NCI-H2107 treated with DMSO at 0.1 percent for 48 hours (cell line): ENCODE data around the gene UBA7.
"Not testable (repeated sequence)": the region's sequence is repeated elsewhere in the genome, so short reads cannot be mapped to it uniquely, and the experiment has no call there.

Experiments used
- DNase-seq: peaks from one replicate; lab custom pipeline; 2025; ENCODE audit not compliant: unreplicated experiment; lab: John Stamatoyannopoulos, UW

The UBA7 gene

GRCh38 chr3:49785565-49786356 lies 28.0 kb downstream of the UBA7 start:
- no peak for DNase-seq

DNA sequence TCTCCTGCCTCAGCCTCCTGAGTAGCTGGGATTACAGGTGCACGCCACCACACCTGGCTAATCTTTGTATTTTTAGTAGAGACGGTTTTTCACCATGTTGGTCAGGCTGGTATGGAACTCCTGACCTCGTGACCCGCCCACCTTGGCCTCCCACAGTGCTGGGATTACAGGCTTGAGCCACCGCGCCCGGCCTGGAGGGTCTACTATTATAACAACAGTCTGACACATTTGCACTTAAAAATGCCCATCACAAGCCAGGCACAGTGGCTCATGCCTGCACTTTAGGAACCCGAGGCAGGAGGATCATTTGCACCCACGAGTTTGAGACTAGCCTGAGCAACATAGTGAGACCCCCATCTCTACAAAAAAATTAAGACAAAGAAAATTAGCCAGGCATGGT lies 31.5 kb downstream of the UBA7 start:
- DNase-seq: not testable (repeated sequence)

- no peak for DNase-seq
These were observed 32.1 kb downstream of the UBA7 start for GRCh38 chr3:49781415-49782199.

- not testable (repeated sequence) for DNase-seq
These were observed 32.8 kb downstream of the UBA7 start for GRCh38 chr3:49780975-49781365.

DNA sequence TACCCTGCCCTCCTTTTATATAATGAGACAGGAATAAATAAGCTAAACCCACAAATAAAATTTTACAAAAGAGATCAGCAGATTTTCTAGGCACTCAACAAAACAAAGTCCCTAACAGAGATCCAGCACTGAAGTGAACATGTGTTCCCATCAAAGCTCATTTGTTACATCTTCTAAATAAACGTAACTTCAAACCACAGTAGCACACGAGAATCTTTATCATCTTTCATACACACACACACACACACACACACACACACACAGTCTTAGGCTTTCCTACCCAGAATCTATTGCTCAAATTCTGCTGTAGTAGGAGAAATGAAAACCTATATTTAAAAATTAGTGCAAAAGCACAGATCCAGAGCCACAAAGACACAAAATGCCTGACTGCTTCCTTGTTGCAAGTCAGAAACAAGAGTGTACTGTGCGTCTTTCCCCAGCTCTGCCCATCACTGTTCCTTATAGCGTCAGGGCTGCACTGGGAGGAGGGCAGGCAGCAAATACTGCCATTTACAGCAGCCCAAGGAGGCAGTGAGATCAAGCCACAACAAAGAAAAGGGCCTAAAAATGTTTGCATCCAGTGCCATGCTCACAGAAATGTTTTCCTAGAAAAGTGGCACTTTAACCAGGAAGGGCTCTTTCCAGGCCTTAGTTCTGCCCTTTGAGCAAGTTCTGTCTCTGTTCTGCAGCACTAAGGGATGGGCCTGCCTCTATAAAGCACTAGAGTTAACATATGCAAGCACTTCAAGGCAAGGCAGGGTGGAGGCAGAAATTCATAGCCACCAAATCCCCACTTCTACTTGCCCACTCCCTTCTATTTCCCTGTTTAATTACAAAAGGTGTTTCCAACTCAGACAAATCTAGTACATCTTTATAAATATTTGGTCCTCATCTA lies 33.4 kb downstream of the UBA7 start:
- DNase-seq: no peak

- no peak for DNase-seq
These were observed 34.2 kb downstream of the UBA7 start for GRCh38 chr3:49779358-49780079.

GRCh38 chr3:49776101-49776500 lies 37.7 kb downstream of the UBA7 start:
- DNase-seq: not testable (repeated sequence)

DNA sequence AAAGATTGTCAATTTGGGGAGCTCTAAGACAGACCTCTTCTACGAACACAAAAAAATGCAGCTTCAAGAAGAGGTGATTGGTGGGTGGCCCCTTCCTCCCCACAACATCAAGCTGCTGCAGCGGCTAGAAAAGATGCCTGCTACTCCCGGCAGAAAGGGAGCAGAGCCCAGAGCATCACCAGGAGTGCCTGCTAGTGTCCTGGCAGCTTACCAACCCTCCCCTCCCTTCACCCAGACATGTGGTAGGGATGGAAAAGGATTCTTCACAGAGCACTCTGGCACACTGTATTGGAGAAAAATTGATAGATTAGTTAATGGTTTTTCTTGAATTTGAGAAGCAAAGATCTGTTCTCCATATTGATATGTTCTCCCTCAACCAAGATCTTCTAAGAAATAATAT lies 38.2 kb downstream of the UBA7 start:
- no peak for DNase-seq

- no peak for DNase-seq
These were observed 41.0 kb downstream of the UBA7 start for GRCh38 chr3:49772703-49773102.

GRCh38 chr3:49771340-49771938 lies 42.3 kb downstream of the UBA7 start:
- DNase-seq: no peak

DNA sequence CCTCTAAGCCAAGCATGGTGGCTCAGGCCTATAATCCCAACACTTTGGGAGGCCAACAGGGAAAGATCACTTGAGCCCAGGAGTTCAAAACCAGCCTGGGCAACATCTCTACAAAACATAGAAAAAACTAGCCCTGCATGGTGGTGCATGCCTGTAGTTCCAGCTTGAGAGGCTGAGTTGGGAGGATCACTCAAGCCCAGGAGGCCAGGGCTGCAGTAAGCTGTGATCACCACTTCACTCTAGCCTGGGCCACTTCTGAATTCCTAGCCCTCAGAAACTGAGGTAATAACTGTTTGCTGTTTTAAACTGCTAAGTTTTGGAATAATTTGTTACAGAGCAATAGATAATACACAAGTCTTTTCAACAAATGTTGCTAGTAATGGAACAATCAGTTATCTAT lies 43.8 kb downstream of the UBA7 start:
- no peak for DNase-seq

DNA sequence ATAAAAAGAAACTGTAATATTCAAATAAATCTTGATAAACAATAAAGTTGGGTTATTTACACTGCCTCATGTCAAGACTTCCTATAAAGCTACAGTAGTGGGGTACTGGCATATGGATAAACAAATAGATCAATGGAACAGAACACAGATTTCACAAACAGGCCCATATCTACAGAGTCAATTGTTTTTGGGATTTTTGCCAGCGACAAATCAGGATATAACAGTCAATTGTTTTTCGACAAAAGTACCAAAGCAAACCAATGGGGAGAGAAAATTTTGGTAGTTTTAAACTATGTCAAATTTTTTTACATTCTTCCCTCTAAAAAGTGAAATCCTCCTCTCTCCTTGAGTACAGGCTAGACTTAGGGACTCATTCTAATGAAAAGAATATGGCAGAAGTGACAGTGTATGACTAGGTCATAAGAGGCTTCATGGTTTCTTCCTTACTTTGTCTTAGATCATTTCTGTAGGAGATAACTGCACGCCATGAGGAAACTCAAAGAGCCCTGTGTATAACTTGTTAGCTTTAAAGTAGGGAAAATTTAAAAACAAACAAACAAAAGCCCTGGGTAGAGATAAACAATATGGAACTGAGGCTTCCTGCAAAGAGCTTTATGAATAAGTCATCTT lies 44.4 kb downstream of the UBA7 start:
- DNase-seq: no peak

DNA sequence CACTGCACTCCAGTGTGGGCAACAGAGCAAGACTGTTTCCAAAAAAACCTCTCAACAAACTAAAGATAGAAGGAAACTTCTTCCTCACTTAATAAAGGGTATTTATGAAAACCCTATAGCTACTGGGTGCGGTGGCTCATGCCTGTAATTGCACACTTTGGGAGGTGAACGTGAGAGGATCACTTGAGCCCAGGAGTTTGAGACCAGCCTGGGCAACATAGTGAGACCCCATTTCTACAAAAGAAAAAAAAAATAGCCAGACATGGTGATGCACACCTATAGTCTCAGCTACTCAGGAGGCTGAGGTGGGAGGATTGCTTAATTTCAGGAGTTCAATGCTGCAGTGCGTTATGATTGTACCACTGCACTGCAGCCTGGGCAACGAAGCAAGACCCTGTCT lies 49.8 kb downstream of the UBA7 start:
- DNase-seq: no peak

DNA sequence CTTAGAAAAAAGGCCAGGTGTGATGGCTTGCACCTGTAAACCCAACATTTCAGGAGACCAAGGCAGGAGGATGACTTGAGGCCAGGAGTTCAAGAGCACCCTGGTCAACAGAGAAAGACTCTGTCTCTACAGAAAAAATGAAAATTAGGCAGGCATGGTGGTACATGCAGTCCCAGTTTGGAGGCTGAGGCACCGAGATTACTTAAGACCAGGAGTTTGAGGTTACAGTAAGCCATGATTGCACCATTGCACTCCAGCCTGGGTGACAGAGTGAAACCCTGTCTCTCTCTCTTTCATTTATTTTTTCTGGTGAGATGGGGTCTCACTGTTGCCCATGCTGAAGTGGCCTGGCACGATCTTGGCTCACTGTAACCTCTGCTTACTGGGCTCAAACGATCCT lies 52.1 kb downstream of the UBA7 start:
- DNase-seq: no peak

GRCh38 chr3:49759226-49759625 lies 54.5 kb downstream of the UBA7 start:
- DNase-seq: no peak

DNA sequence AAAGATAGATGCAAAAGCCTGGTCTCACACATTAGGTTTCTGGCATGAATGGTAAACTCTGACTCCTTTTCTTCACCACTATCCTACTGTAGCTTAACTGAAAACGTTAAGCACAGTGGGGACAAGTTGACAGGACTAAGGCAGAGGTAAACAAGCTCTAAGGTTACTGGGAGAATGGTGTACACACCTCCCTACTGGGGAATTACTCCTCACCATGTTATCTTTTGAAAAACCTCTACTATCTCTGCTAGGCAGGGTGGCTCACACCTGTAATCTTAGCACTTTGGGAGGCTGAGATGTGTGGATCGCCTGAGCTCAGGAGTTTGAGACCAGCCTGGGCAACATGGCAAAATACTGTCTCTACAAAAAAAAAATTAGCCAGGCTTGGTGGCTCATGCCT lies 56.6 kb downstream of the UBA7 start:
- DNase-seq: no peak

GRCh38 chr3:49756036-49756435 lies 57.7 kb downstream of the UBA7 start:
- no peak for DNase-seq
